ENCODE results near the gene TMEM245. TPM values are rescaled to one million over a fixed set of nuclear protein-coding genes. Genes with fewer than 3 reads are reported as not detected.
A peak's percentile ranks its signal among the peaks of the same experiment; 100 is the strongest.

Gene TMEM245
- total and polyA plus RNA-seq, 10 of the 15 experiments (the other 5 are each of a cell fraction or from before 2014, with no cell fraction given): 7.4 to 36.1 (median 19.0) TPM

DNA sequence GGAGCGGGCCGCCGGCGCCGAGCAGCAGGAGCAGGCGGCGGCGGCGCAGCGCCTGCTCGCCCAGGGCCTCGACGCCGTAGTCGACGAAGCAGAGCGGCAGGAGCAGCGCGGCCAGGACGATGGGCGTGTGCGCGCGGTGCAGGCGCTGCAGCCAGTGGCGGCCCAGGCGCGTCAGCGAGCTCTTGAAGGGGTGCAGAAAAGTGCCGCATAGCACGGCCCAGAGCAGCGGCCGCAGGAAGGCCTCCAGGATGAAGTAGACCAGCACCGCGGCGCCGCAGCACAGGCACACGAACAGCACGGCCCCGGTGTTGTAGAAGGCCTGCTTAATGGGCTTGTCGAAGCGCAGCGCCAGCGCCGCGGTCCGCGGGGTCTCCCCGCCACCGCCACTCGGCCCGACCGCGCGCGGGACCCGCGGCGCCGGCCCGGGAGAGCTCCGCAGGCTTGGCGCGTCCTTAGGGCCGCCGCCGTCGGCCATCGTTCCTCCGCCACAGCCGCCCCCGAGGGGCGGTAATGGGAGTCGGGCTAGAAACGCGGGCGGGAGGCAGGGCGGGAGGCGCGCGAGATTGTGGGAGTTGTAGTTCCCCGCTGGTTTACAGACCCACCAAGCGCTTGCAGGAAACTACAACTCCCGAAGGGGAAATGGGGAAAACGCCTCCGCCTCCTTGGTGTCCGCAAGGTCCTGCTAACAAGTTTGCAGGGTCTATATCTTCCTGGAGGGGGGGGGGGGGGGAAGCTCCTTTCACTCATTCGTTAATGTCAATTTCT, at the start of gene TMEM245 (continued):
- TF ChIP-seq, protein P1, sequence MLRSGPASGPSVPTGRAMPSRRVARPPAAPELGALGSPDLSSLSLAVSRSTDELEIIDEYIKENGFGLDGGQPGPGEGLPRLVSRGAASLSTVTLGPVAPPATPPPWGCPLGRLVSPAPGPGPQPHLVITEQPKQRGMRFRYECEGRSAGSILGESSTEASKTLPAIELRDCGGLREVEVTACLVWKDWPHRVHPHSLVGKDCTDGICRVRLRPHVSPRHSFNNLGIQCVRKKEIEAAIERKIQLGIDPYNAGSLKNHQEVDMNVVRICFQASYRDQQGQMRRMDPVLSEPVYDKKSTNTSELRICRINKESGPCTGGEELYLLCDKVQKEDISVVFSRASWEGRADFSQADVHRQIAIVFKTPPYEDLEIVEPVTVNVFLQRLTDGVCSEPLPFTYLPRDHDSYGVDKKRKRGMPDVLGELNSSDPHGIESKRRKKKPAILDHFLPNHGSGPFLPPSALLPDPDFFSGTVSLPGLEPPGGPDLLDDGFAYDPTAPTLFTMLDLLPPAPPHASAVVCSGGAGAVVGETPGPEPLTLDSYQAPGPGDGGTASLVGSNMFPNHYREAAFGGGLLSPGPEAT (IDR thresholded peaks at IDR 0.05; ENCODE audit: low read depth): peak; percentile 98
- TF ChIP-seq CHD2 (IDR thresholded peaks at IDR 0.05; ENCODE audit: borderline replicate concordance, low read depth, low read length) (peak; percentile 99), BMI1 (IDR thresholded peaks at IDR 0.05; ENCODE audit: borderline replicate concordance) (no peak), HDGF (IDR thresholded peaks at IDR 0.05) (no peak), TARDBP (IDR thresholded peaks at IDR 0.05; ENCODE audit: borderline replicate concordance) (peak; percentile 82; the same call in 1 of the 2 replicates), PAX5 (IDR thresholded peaks at IDR 0.05; ENCODE audit: borderline replicate concordance, low read depth, low read length) (0 out of 2 replicates have a peak, but pooled peaks have one; percentile 13), ZZZ3 (IDR thresholded peaks at IDR 0.05; ENCODE audit: control insufficient read depth, insufficient read length, low read depth) (no peak), BCL11A (IDR thresholded peaks at IDR 0.05; ENCODE audit: low read depth, low read length) (no peak), SIN3A (IDR thresholded peaks at IDR 0.05; ENCODE audit: low read depth, low read length) (no peak; the same call in 1 of the 2 replicates), PAX8 (IDR thresholded peaks at IDR 0.05) (no peak), RAD21 (IDR thresholded peaks at IDR 0.05; ENCODE audit: insufficient read depth, low read depth, low read length) (no peak), TBL1XR1 (IDR thresholded peaks at IDR 0.05; ENCODE audit: low read depth, low read length) (no peak), JUNB (IDR thresholded peaks at IDR 0.05) (no peak)
- TF ChIP-seq, protein P2, sequence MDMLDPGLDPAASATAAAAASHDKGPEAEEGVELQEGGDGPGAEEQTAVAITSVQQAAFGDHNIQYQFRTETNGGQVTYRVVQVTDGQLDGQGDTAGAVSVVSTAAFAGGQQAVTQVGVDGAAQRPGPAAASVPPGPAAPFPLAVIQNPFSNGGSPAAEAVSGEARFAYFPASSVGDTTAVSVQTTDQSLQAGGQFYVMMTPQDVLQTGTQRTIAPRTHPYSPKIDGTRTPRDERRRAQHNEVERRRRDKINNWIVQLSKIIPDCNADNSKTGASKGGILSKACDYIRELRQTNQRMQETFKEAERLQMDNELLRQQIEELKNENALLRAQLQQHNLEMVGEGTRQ (IDR thresholded peaks at IDR 0.05; ENCODE audit: borderline replicate concordance, low read depth, low read length): no peak
- TF ChIP-seq, protein P3, sequence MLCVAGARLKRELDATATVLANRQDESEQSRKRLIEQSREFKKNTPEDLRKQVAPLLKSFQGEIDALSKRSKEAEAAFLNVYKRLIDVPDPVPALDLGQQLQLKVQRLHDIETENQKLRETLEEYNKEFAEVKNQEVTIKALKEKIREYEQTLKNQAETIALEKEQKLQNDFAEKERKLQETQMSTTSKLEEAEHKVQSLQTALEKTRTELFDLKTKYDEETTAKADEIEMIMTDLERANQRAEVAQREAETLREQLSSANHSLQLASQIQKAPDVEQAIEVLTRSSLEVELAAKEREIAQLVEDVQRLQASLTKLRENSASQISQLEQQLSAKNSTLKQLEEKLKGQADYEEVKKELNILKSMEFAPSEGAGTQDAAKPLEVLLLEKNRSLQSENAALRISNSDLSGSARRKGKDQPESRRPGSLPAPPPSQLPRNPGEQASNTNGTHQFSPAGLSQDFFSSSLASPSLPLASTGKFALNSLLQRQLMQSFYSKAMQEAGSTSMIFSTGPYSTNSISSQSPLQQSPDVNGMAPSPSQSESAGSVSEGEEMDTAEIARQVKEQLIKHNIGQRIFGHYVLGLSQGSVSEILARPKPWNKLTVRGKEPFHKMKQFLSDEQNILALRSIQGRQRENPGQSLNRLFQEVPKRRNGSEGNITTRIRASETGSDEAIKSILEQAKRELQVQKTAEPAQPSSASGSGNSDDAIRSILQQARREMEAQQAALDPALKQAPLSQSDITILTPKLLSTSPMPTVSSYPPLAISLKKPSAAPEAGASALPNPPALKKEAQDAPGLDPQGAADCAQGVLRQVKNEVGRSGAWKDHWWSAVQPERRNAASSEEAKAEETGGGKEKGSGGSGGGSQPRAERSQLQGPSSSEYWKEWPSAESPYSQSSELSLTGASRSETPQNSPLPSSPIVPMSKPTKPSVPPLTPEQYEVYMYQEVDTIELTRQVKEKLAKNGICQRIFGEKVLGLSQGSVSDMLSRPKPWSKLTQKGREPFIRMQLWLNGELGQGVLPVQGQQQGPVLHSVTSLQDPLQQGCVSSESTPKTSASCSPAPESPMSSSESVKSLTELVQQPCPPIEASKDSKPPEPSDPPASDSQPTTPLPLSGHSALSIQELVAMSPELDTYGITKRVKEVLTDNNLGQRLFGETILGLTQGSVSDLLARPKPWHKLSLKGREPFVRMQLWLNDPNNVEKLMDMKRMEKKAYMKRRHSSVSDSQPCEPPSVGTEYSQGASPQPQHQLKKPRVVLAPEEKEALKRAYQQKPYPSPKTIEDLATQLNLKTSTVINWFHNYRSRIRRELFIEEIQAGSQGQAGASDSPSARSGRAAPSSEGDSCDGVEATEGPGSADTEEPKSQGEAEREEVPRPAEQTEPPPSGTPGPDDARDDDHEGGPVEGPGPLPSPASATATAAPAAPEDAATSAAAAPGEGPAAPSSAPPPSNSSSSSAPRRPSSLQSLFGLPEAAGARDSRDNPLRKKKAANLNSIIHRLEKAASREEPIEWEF (IDR thresholded peaks at IDR 0.05; ENCODE audit: insufficient replicate concordance, low read depth, low read length): no peak
- TF ChIP-seq, protein P4, sequence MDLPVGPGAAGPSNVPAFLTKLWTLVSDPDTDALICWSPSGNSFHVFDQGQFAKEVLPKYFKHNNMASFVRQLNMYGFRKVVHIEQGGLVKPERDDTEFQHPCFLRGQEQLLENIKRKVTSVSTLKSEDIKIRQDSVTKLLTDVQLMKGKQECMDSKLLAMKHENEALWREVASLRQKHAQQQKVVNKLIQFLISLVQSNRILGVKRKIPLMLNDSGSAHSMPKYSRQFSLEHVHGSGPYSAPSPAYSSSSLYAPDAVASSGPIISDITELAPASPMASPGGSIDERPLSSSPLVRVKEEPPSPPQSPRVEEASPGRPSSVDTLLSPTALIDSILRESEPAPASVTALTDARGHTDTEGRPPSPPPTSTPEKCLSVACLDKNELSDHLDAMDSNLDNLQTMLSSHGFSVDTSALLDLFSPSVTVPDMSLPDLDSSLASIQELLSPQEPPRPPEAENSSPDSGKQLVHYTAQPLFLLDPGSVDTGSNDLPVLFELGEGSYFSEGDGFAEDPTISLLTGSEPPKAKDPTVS (IDR thresholded peaks at IDR 0.05; ENCODE audit: low read depth, low read length): no peak
- TF ChIP-seq, protein P5, sequence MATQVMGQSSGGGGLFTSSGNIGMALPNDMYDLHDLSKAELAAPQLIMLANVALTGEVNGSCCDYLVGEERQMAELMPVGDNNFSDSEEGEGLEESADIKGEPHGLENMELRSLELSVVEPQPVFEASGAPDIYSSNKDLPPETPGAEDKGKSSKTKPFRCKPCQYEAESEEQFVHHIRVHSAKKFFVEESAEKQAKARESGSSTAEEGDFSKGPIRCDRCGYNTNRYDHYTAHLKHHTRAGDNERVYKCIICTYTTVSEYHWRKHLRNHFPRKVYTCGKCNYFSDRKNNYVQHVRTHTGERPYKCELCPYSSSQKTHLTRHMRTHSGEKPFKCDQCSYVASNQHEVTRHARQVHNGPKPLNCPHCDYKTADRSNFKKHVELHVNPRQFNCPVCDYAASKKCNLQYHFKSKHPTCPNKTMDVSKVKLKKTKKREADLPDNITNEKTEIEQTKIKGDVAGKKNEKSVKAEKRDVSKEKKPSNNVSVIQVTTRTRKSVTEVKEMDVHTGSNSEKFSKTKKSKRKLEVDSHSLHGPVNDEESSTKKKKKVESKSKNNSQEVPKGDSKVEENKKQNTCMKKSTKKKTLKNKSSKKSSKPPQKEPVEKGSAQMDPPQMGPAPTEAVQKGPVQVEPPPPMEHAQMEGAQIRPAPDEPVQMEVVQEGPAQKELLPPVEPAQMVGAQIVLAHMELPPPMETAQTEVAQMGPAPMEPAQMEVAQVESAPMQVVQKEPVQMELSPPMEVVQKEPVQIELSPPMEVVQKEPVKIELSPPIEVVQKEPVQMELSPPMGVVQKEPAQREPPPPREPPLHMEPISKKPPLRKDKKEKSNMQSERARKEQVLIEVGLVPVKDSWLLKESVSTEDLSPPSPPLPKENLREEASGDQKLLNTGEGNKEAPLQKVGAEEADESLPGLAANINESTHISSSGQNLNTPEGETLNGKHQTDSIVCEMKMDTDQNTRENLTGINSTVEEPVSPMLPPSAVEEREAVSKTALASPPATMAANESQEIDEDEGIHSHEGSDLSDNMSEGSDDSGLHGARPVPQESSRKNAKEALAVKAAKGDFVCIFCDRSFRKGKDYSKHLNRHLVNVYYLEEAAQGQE (IDR thresholded peaks at IDR 0.05; ENCODE audit: low read depth, low read length): no peak
